Astrocyte of the cerebellum (primary cell): ENCODE data around the gene SKIL.

Experiments used
- DNase-seq: peaks from one replicate; pipeline ENCODE4 v3.0.0-alpha.2; 2011; ENCODE audit warnings: low read depth
- H3K4me3 ChIP-seq: 2 replicates; pipeline ENCODE4 v1.5.1; 2011; ENCODE audit warnings: mild to moderate bottlenecking, low read depth, low read length, moderate library complexity
- CTCF ChIP-seq: IDR thresholded peaks from 2 replicates; pipeline ENCODE4 v1.5.1; 2012; ENCODE audit warnings: low read length, low read depth, moderate library complexity, mild to moderate bottlenecking; ENCODE audit errors: missing control alignments
- in situ Hi-C: cut with HindIII; loops from 2 replicates; pipeline ENCODE4 v1.10.0; 2017; ENCODE audit warnings: low sequenced_read_pairs

The SKIL gene

GRCh38 chr3:170423001-170423615 is 65.6 kb downstream of the SKIL start:
- DNase-seq: no peak
- in situ Hi-C loops: no loop called here
- H3K4me3 ChIP-seq: peak overlapping the region; percentile 7
- TF ChIP-seq CTCF: no peak

DNA sequence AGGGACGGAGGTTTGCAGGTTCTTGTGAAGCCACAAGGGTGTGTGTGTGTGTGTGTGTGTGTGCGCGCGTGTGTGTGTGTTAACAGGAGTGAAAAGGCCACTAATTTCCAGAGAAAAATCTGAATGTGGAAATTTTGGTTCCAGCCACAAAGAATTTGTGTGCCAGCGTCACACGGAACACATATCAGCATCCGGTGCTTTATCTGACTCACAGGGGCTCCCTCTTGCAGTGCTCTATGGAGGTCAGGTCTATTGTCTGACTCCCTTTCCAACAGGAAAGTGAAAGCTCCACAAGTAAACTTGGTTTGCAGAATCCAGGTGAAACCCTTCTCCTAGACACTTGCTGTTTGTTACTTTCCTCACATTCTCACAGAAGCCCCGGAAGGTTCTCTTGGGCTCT is 67.4 kb downstream of the SKIL start:
- H3K4me3 ChIP-seq: no peak overlapping the region
- no peak for DNase-seq
- no peak for TF ChIP-seq CTCF
- in situ Hi-C loops: loop anchor here (5.0 kb wide), 1 partner anchor 387 kb away; no protein-coding TSS in a partner anchor

DNA sequence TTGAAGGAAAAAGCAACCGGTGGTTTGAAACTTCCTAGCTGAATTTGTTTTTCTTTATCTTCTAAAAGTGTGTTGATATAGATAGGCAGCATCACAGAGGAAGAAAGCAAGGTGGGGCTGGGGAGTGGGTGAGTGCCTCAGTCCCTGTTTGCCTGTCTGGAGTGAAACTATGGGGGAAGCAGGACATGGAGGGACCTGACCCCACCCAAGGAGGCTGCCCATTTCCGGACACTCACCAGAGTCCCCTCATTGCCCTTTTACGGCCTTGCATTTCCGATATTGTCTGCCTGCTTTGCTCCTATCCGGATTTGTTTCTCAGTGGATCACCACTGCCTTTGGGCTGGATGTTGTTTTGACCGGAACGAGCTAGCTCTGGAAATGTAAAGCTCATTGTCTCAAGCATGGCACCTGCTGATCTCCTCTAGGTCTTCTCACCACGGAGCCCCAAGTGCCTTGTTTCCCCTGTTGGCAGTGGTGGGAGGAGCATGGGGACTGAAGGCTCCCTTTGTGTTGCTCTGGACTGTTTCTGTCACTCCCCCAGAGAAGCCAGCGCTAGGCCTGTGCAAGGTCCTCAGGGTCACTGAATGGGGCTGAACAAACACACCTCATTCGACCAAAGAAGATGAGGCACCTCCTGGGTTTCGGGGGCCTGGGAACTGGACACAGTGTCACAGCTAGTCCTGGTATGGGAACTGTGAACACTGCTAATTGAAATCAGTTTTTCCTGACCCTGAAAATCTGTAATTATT is 68.2 kb downstream of the SKIL start:
- in situ Hi-C loops: loop anchor here (5.0 kb wide), 1 partner anchor 387 kb away; no protein-coding TSS in a partner anchor
- no peak for DNase-seq
- no peak overlapping the region for H3K4me3 ChIP-seq
- TF ChIP-seq CTCF: no peak

- in situ Hi-C loops: loop anchor here (5.0 kb wide), 1 partner anchor 386 kb away; no protein-coding TSS in a partner anchor
- TF ChIP-seq CTCF: no peak
- DNase-seq: peak; percentile 71
- H3K4me3 ChIP-seq: no peak overlapping the region
These were observed 68.8 kb downstream of the SKIL start for GRCh38 chr3:170426240-170426797.

DNA sequence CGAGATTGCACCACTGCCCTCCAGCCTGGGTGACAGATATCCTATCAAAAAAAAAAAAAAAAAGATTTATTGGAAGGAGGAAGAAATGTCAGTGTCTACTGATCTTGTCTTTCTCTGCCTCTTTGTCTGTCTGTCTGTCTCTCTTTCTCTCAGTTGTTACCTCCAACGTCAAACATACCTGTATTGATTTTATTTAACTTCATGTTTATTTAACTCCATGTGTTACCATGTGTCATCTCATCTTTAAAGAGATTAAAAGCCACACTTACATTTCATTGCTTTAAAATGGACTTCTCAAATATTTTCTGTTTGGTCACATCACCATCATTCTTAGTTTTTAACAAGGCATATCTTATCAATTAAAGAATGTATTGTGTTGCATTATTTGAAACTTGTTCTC is 70.6 kb downstream of the SKIL start:
- in situ Hi-C loops: loop anchor here (5.0 kb wide), 1 partner anchor 384 kb away; no protein-coding TSS in a partner anchor
- no peak for DNase-seq
- no peak for TF ChIP-seq CTCF
- no peak overlapping the region for H3K4me3 ChIP-seq

- no peak overlapping the region for H3K4me3 ChIP-seq
- in situ Hi-C loops: loop anchor here (5.0 kb wide), 1 partner anchor 383 kb away; no protein-coding TSS in a partner anchor
- DNase-seq: peak; percentile 90
- TF ChIP-seq CTCF: no peak
These were observed 71.5 kb downstream of the SKIL start for GRCh38 chr3:170429050-170429449.
